GM10248 (cell line): Measurements from ENCODE around the gene KIF26B.

Source experiments
- CTCF ChIA-PET: fragments of 300-600 bp; sonication (Branson Sonifier 250); formaldehyde crosslinking; extraction: SDS; loops from one replicate; lab custom pipeline; 2021; ENCODE audit warnings: antibody characterized with exemption; lab: Yijun Ruan, JAX
- POLR2A ChIA-PET: fragments of 350-650 bp; sonication (Branson Sonifier 250); formaldehyde crosslinking; extraction: SDS; loops from one replicate; lab custom pipeline; 2020; ENCODE audit warnings: antibody characterized with exemption; lab: Yijun Ruan, JAX
- DNase-seq: peaks from one replicate; pipeline ENCODE4 v3.0.0; 2012; ENCODE audit errors: extremely low spot score
- CTCF ChIP-seq: IDR thresholded peaks from 2 replicates; pipeline ENCODE4 v1.5.1; 2012; ENCODE audit warnings: mild to moderate bottlenecking, low read depth; ENCODE audit errors: extremely low read depth, missing control alignments, control extremely low read depth

KIF26B gene

DNA sequence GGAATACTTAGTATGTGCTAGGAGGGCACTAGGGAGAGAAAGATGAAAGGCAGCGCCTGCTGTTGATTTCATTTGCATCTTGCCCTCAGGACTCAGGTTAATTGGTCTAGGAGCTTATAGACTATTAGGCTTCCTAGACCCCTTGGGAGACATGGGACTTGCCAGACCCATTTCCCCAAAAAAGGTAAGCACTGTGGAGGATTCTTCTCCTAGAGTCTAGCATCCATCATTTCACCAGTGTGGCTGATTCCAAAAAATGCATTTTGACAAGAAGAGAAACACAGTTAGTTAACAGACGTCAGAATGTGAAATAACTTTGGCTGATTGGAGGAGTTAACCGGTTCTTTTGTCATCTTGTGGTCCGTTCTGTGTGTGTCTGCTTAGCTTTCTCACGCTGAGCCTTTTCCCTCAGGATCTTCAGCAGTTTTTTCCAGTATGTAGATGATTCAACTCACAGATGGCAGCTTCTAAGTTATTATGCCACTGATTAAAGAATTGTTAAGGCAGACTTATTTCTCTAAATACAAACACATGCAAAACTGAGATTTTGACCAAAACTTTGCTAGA is 108.8 kb downstream of the KIF26B start:
- no peak for DNase-seq
- CTCF ChIA-PET, result interaction anchor here (0.6 kb wide), 1 partner anchor 11 kb away, joined by 3 read pairs; no protein-coding TSS in a partner anchor
- no peak for TF ChIP-seq CTCF
- POLR2A ChIA-PET, result no interaction called here

DNA sequence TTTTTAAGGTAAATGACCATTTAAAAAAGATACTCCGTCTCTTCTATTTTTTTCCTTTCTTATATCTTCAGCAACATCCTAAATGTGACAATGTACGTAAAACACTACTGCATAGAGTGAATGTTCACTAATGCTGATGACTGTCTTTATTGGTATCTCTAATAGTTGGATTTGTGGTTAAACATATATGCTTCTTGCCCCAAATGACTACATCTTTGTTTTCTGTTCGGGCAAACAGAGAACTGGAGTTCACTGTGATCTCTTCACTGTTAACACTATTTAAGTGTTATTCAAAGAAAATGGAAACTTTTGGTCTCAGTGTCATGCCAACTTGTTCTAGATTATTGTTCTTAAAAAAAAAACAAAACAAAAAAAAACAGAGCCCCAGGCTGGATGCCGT is 109.4 kb downstream of the KIF26B start:
- DNase-seq, result no peak
- TF ChIP-seq CTCF, result no peak
- ChIA-PET CTCF (interaction anchor here (0.6 kb wide), 1 partner anchor 12 kb away, joined by 3 read pairs; no protein-coding TSS in a partner anchor), POLR2A (no interaction called here)

DNA sequence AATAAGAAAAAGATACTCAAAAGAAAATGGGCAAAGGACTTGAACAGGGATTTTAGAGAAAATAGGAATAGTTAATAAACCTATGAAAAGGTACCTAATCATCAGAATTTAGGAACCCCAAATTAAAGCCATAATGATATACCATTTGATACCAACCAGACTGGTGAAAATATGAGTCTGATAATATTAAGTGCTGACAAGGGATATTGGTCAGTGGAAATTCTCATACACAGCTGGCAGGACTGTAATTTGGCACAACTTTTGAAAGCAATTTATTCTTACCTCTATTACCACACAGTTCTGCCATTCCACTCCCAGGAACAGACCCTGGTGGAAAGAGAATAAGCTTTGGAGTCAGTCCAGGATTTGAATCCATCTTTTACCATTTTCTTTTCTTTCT is 111.3 kb downstream of the KIF26B start:
- ChIA-PET CTCF (interaction anchor here (2.4 kb wide), 1 partner anchor 18 kb away, joined by 8 read pairs; no protein-coding TSS in a partner anchor), POLR2A (no interaction called here)
- no peak for DNase-seq
- TF ChIP-seq CTCF, result no peak

GRCh38 chr1:245270063-245270462 is 115.3 kb downstream of the KIF26B start:
- no peak for TF ChIP-seq CTCF
- CTCF ChIA-PET, result no interaction called here
- no peak for DNase-seq
- POLR2A ChIA-PET, result no interaction called here

GRCh38 chr1:245270972-245271371 is 116.2 kb downstream of the KIF26B start:
- no peak for DNase-seq
- CTCF ChIA-PET, result no interaction called here
- TF ChIP-seq CTCF, result no peak
- POLR2A ChIA-PET, result no interaction called here

DNA sequence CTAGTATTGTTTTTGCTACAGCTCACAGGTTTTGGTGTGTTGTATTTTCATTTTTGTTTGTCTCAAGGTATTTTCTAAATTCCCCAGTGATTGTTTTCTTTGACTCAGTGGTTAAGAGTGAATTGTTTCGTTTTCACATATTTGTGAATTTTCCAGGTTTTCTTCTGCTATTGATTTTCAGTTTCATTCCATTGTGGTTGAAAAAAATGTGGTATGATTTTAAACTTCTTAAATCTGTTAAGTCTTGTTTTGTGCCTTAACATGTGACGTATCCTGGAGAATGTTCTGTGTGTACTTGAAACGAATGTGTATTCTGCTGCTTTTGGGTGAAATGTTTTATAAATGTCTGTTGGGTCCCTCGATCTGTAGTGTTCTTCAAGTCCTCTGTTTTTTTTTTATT is 117.9 kb downstream of the KIF26B start:
- DNase-seq, result no peak
- CTCF ChIA-PET, result no interaction called here
- POLR2A ChIA-PET, result no interaction called here
- TF ChIP-seq CTCF, result no peak
